Hepatocyte (in vitro differentiated cells): ENCODE measurements around the gene DTNBP1. TPM values are rescaled to one million over a fixed set of nuclear protein-coding genes. Genes with fewer than 3 reads are reported as not detected.

Experiments used
- DNase-seq: peaks from one replicate; pipeline ENCODE4 v3.0.0-alpha.2; 2016; ENCODE audit warnings: low spot score
- H2AFZ ChIP-seq: fragments of 200-600 bp; sonication (generic); 2 replicates; pipeline ENCODE4 v1.6.0; 2016; ENCODE audit warnings: antibody characterized with exemption, mild to moderate bottlenecking
- H3K27ac ChIP-seq: fragments of 200-600 bp; sonication (generic); 2 replicates; pipeline ENCODE4 v1.5.1; 2016; ENCODE audit warnings: mild to moderate bottlenecking
- H3K27me3 ChIP-seq: fragments of 200-600 bp; sonication (generic); 2 replicates; pipeline ENCODE4 v1.6.1; 2016
- H3K36me3 ChIP-seq: fragments of 200-600 bp; sonication (generic); replicated peaks from 2 replicates; pipeline ENCODE4 v1.5.1; 2016; ENCODE audit warnings: low read depth; ENCODE audit not compliant: insufficient read depth
- H3K4me1 ChIP-seq: fragments of 200-600 bp; sonication (generic); 2 replicates; pipeline ENCODE4 v1.5.1; 2016; ENCODE audit warnings: mild to moderate bottlenecking, moderate library complexity; ENCODE audit not compliant: insufficient read depth
- H3K4me2 ChIP-seq: fragments of 200-600 bp; sonication (generic); 2 replicates; pipeline ENCODE4 v1.6.0; 2016
- H3K4me3 ChIP-seq: fragments of 200-600 bp; sonication (generic); 2 replicates; pipeline ENCODE4 v1.5.1; 2016; ENCODE audit warnings: mild to moderate bottlenecking
- H3K79me2 ChIP-seq: fragments of 200-600 bp; sonication (generic); 2 replicates; pipeline ENCODE4 v1.6.0; 2017; ENCODE audit warnings: mild to moderate bottlenecking
- H3K9me2 ChIP-seq: fragments of 200-600 bp; sonication (generic); replicated peaks from 2 replicates; pipeline ENCODE4 v1.6.0; 2017; ENCODE audit warnings: mild to moderate bottlenecking; ENCODE audit not compliant: insufficient read depth
- H3K9me3 ChIP-seq: fragments of 200-600 bp; sonication (generic); 2 replicates; pipeline ENCODE4 v1.5.1; 2016; ENCODE audit warnings: low read depth, mild to moderate bottlenecking
- H4K20me1 ChIP-seq: fragments of 200-600 bp; sonication (generic); 2 replicates; pipeline ENCODE4 v1.6.0; 2016; ENCODE audit warnings: mild to moderate bottlenecking; ENCODE audit not compliant: insufficient read depth, poor library complexity, severe bottlenecking
- CTCF ChIP-seq: fragments of 200-600 bp; sonication (generic); IDR thresholded peaks from 2 replicates; pipeline ENCODE4 v1.5.1; 2016; ENCODE audit warnings: antibody characterized with exemption, mild to moderate bottlenecking; ENCODE audit not compliant: poor library complexity
- EZH2 ChIP-seq: fragments of 200-600 bp; sonication (generic); IDR thresholded peaks from 2 replicates; pipeline ENCODE4 v1.6.1; 2016; ENCODE audit warnings: antibody characterized with exemption, mild to moderate bottlenecking, borderline replicate concordance
- EZH2phosphoT487 ChIP-seq: fragments of 200-600 bp; sonication (generic); IDR thresholded peaks from one replicate; pipeline ENCODE4 v1.6.1; 2018; ENCODE audit warnings: antibody characterized with exemption, mild to moderate bottlenecking, low read depth, moderate library complexity; ENCODE audit not compliant: unreplicated experiment, severe bottlenecking
- WGBS: methylation state at CpG from one replicate; pipeline ENCODE4 v1.1.6; 2016; ENCODE audit warnings: low lambda C conversion rate; ENCODE audit errors: missing lambda C conversion rate; 5-methylcytosine and 5-hydroxymethylcytosine counted together
- polyA plus RNA-seq: library from polyadenylated mRNA; unstranded; fragments of >200 nt; fragmentation: Nextera tagmentation; extraction: Ambion mirVana; gene quantifications from 2 replicates; pipeline ENCODE4 v1.2.1, GENCODE V29; 2016
- total RNA-seq: library from RNA; depleted of rRNA; stranded (reverse); fragments of >200 nt; gene quantifications from 2 replicates; pipeline ENCODE4 v1.2.3, GENCODE V29; 2014

Gene DTNBP1
- total and polyA plus RNA-seq, 2 experiments from 2014 or later: 3.4 to 25.6 TPM

- no peaks in the 10 kb centered on the region for H3K27me3 ChIP-seq
Measured at GRCh38 chr6:15626878-15627674, 35.8 kb downstream of the DTNBP1 start.

GRCh38 chr6:15626160-15626559 lies 36.7 kb downstream of the DTNBP1 start:
- Histone ChIP-seq H2AFZ (no peak overlapping the region), H3K27me3 (no peaks in the 10 kb centered on the region), H4K20me1 (no peaks in the 10 kb centered on the region), H3K36me3 (no peaks in the 10 kb centered on the region), H3K9me2 (no peaks in the 10 kb centered on the region), H3K4me1 (peaks cover 18% of the 10 kb centered on the region), H3K9me3 (no peaks in the 10 kb centered on the region), H3K79me2 (no peaks in the 10 kb centered on the region), H3K4me3 (no peak overlapping the region), H3K4me2 (no peak overlapping the region), H3K27ac (no peak overlapping the region)
- no peak for DNase-seq
- TF ChIP-seq CTCF (no peak), EZH2 (no peak)
- 89% methylated on average over 1 of the region's 1 CpG for WGBS

More at GRCh38 chr6:15626878-15627674, 35.8 kb downstream of the DTNBP1 start:
- no peak overlapping the region for H3K4me3 ChIP-seq
- H3K79me2 ChIP-seq: no peaks in the 10 kb centered on the region
- H3K27ac ChIP-seq: no peak overlapping the region
- peak overlapping the region; percentile 53 for H3K4me2 ChIP-seq
- no peak overlapping the region for H2AFZ ChIP-seq
- H3K4me1 ChIP-seq: peaks cover 12% of the 10 kb centered on the region
- no peaks in the 10 kb centered on the region for H4K20me1 ChIP-seq
- DNase-seq: no peak
- no peaks in the 10 kb centered on the region for H3K9me2 ChIP-seq
- TF ChIP-seq EZH2phosphoT487 (no peak), CTCF (no peak), EZH2 (no peak)
- H3K9me3 ChIP-seq: no peaks in the 10 kb centered on the region
- H3K36me3 ChIP-seq: no peaks in the 10 kb centered on the region
- 53% methylated on average over 8 of the region's 8 CpGs for WGBS

- 74% methylated on average over 8 of the region's 8 CpGs for WGBS
- Histone ChIP-seq H3K9me3 (no peaks in the 10 kb centered on the region), H2AFZ (no peak overlapping the region), H3K4me3 (no peak overlapping the region), H3K9me2 (no peaks in the 10 kb centered on the region), H3K27me3 (no peaks in the 10 kb centered on the region), H3K4me2 (no peak overlapping the region), H3K36me3 (no peaks in the 10 kb centered on the region), H3K4me1 (peaks cover 23% of the 10 kb centered on the region), H3K27ac (no peak overlapping the region), H4K20me1 (no peaks in the 10 kb centered on the region), H3K79me2 (peaks cover 2% of the 10 kb centered on the region)
- DNase-seq: peak; percentile 26
- TF ChIP-seq EZH2: no peak
- peak; percentile 72 for TF ChIP-seq CTCF
- TF ChIP-seq EZH2phosphoT487: no peak
Measured at GRCh38 chr6:15623276-15624116, 39.3 kb downstream of the DTNBP1 start.
